ENCODE measurements around the gene CARD8.

Gene CARD8

GRCh38 chr19:48170817-48171347 lies 84.8 kb downstream of the CARD8 start:
- peak overlapping the region; percentile 91 for H3K27ac ChIP-seq
- TF ChIP-seq, protein P1, sequence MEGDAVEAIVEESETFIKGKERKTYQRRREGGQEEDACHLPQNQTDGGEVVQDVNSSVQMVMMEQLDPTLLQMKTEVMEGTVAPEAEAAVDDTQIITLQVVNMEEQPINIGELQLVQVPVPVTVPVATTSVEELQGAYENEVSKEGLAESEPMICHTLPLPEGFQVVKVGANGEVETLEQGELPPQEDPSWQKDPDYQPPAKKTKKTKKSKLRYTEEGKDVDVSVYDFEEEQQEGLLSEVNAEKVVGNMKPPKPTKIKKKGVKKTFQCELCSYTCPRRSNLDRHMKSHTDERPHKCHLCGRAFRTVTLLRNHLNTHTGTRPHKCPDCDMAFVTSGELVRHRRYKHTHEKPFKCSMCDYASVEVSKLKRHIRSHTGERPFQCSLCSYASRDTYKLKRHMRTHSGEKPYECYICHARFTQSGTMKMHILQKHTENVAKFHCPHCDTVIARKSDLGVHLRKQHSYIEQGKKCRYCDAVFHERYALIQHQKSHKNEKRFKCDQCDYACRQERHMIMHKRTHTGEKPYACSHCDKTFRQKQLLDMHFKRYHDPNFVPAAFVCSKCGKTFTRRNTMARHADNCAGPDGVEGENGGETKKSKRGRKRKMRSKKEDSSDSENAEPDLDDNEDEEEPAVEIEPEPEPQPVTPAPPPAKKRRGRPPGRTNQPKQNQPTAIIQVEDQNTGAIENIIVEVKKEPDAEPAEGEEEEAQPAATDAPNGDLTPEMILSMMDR (IDR thresholded peaks at IDR 0.05): no peak
- peak overlapping the region; percentile 99 for H2AFZ ChIP-seq
- no peak overlapping the region for H3K9ac ChIP-seq
- H3K36me3 ChIP-seq (ENCODE audit: control insufficient read depth, insufficient read depth, low read length): no peaks in the 10 kb centered on the region
- H3K79me2 ChIP-seq: no peaks in the 10 kb centered on the region
- peak overlapping the region; percentile 99 for H3K4me2 ChIP-seq (ENCODE audit: low read length)
- no peaks in the 10 kb centered on the region for H3K27me3 ChIP-seq (ENCODE audit: control insufficient read depth, insufficient read depth, low read length)
- H3K4me1 ChIP-seq: no peaks in the 10 kb centered on the region
- no peaks in the 10 kb centered on the region for H3K9me3 ChIP-seq (ENCODE audit: control insufficient read depth, low read length)
- peak overlapping the region; percentile 81 for H3K4me3 ChIP-seq (ENCODE audit: low read depth, low read length)

DNA sequence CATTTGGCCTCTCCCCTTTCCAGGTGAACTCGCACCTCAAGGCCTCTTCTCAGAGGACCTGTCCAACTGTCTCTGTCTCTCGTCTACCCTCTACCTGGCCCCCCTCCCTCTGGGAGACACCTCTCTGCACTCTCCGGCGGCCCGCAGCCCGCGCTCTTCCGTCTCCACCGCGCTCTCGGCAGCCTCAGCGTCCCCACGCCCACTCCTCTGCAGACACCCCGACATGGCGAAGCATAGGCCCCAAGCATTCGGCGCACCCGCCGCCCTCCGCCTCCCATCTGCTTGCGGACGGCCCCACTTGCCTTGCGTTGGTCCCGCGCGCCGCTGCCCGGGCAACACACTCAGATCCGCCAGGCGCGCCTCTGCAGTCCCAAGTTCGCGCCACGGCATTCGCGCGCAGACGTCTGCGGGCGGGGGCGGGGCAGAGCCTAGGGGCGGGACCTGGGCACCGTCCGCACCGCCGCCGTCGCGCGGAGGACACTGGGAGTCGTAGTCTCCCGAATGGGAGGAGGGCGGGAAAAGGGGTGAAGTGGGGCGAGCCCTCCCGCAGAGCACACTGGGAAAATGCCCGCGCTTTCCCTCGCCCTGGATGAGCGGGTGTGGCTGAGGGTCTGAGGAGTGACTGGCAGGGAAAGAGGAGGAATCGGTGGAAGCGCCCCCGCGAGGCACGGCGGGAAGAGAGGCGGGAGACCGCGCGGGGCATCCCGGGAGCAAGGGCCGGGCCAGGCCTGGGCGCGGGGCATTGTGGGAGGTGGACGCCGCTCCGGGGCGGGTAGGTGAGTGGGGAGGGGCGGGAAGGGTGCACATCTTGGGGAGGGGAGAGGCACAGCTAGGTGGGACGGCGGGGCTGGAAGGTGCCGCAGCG lies 85.5 kb downstream of the CARD8 start, which contains the start of the genes LIG1 and ZSWIM9:
Gene LIG1 (minus strand): TSS at position 406 of the 865 bp plus-strand sequence. CDS start 4,778 bp downstream, outside the sequence.
Gene ZSWIM9 (plus strand): TSS at position 742 of the 865 bp plus-strand sequence. CDS start 1,123 bp downstream, outside the sequence.
- Histone ChIP-seq H3K27me3 (ENCODE audit: control insufficient read depth, insufficient read depth, low read length) (no peaks in the 10 kb centered on the region), H3K4me2 (ENCODE audit: low read length) (peak within 1 kb of the TSS; percentile 99), H3K27ac (peak within 1 kb of the TSS; percentile 91), H3K4me1 (no peaks in the 10 kb centered on the region), H3K36me3 (ENCODE audit: control insufficient read depth, insufficient read depth, low read length) (no peaks in the 10 kb centered on the region), H3K9me3 (ENCODE audit: control insufficient read depth, low read length) (no peaks in the 10 kb centered on the region), H3K9ac (no peak within 1 kb of the TSS), H3K79me2 (no peaks in the 10 kb centered on the region), H3K4me3 (ENCODE audit: low read depth, low read length) (peak within 1 kb of the TSS; percentile 81), H2AFZ (peak within 1 kb of the TSS; percentile 99)
- TF ChIP-seq, protein P1 (IDR thresholded peaks at IDR 0.05): peak; percentile 27

- no peak overlapping the region for H3K9ac ChIP-seq
- H3K27ac ChIP-seq: peak overlapping the region; percentile 91
- no peaks in the 10 kb centered on the region for H3K9me3 ChIP-seq (ENCODE audit: control insufficient read depth, low read length)
- no peaks in the 10 kb centered on the region for H3K79me2 ChIP-seq
- no peaks in the 10 kb centered on the region for H3K27me3 ChIP-seq (ENCODE audit: control insufficient read depth, insufficient read depth, low read length)
- H3K4me2 ChIP-seq (ENCODE audit: low read length): peak overlapping the region; percentile 98
- H3K4me3 ChIP-seq (ENCODE audit: low read depth, low read length): peak overlapping the region; percentile 81
- H3K4me1 ChIP-seq: no peaks in the 10 kb centered on the region
- TF ChIP-seq, protein P1 (IDR thresholded peaks at IDR 0.05): no peak
- peak overlapping the region; percentile 2 for H2AFZ ChIP-seq
- H3K36me3 ChIP-seq (ENCODE audit: control insufficient read depth, insufficient read depth, low read length): no peaks in the 10 kb centered on the region
Observed at GRCh38 chr19:48169578-48169938, 86.2 kb downstream of the CARD8 start.

GRCh38 chr19:48168689-48169088 lies 87.0 kb downstream of the CARD8 start:
- H3K4me3 ChIP-seq (ENCODE audit: low read depth, low read length): no peak overlapping the region
- H3K4me1 ChIP-seq: no peaks in the 10 kb centered on the region
- no peak overlapping the region for H3K27ac ChIP-seq
- TF ChIP-seq, protein P1 (IDR thresholded peaks at IDR 0.05): no peak
- H3K4me2 ChIP-seq (ENCODE audit: low read length): no peak overlapping the region
- no peaks in the 10 kb centered on the region for H3K9me3 ChIP-seq (ENCODE audit: control insufficient read depth, low read length)
- H2AFZ ChIP-seq: no peak overlapping the region
- no peaks in the 10 kb centered on the region for H3K36me3 ChIP-seq (ENCODE audit: control insufficient read depth, insufficient read depth, low read length)
- no peak overlapping the region for H3K9ac ChIP-seq
- no peaks in the 10 kb centered on the region for H3K27me3 ChIP-seq (ENCODE audit: control insufficient read depth, insufficient read depth, low read length)
- H3K79me2 ChIP-seq: no peaks in the 10 kb centered on the region
